Endometrial microvascular endothelial cells (primary cell): ENCODE results near the gene DBNDD2. TPM values are rescaled to one million over a fixed set of nuclear protein-coding genes. Genes with fewer than 3 reads are reported as not detected.

Experiments used
- in situ Hi-C: cut with HindIII; loops from 2 replicates; pipeline ENCODE4 v1.10.0; 2017; ENCODE audit warnings: low sequenced_read_pairs, low pct_unique_long_range_greater_than_20kb; ENCODE audit errors: inconsistent ontology term
- total RNA-seq: library from RNA; depleted of rRNA; stranded (reverse); fragments of >200 nt; gene quantifications from one replicate; pipeline ENCODE4 v1.2.3, GENCODE V29; 2015; ENCODE audit errors: inconsistent ontology term

Gene DBNDD2, protein sequence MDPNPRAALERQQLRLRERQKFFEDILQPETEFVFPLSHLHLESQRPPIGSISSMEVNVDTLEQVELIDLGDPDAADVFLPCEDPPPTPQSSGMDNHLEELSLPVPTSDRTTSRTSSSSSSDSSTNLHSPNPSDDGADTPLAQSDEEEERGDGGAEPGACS
- total RNA-seq = 13.8 TPM

DNA sequence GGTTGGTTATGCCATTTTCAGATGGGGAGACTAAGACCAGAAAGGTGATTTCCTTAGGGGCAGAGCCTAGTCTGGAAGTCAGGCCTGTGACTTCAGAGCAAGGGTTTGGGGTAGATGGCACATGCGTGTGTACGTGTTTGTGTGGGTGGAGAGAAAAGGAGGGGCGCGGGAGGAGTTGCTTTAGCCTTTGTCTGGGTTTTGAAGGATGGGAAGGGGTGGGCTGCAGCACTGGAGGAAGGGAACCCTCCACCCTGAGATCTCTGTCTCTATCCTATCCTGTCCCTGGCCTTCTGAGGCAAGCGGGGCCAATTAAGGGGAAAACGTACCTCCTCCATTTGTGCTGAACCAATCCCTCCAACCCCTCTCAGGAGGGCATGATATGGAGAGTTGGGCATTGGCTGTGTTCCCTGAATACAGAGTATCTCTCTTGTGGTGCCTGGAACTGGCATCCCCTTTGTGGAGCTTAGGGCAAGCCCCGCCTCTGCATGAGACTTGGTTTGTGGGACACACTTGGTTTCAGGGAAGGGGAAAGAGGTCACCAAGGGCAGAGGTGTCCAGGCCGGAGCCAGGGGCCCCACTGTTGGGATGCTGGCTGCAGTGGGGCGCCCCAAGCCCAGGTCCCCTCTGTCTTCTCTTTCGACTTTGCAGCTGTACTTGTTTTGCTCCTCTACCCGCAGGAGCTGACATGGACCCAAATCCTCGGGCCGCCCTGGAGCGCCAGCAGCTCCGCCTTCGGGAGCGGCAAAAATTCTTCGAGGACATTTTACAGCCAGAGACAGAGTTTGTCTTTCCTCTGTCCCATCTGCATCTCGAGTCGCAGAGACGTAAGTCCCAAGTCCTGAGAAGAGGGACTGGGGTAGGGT is at the start of gene DBNDD2:
Gene DBNDD2, plus strand, starts transcription at position 507 of the 863 bp plus-strand sequence. Its CDS starts 179 bp downstream, at position 686.
- in situ Hi-C loops = no loop called here

- in situ Hi-C loops = no loop called here
These were observed 49.1 kb upstream of the DBNDD2 start for GRCh38 chr20:45359069-45359405.

DNA sequence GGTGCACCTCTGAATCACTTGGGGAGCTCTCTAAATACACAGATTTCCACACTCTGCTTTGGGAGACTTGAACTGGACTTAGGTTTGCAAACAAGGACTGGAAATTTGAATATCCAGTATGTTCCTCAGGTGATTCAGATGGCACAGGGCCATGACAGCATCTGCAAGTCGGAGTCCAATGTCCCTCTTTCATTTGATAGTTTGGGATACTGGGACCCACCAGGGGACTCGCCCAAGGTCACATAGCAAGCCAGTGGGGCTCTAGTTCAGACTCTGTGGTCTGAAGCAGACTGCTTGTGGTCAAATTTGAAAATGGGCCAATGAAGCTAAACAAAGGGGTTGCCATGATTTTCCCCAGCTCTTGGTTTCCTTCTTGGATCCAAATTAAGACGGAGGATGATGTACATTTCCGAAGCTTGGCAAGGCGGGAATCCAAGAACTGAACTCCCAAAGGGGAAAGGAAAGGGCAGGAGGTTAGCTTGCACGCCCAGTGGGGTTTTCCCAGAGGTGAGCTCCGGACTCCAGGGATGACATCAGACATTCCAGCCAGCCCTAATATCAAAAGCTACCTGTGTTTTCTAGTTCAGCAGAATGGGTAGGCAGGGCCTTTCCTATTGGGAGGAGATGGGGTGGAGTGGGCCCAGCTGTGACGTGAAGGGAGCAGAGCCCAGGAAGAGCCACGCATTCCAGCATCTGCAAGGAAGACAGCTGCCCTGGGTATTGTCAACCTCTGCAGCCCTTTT is 48.5 kb upstream of the DBNDD2 start:
- in situ Hi-C loops = no loop called here

- in situ Hi-C loops = no loop called here
These were observed 46.3 kb upstream of the DBNDD2 start for GRCh38 chr20:45361793-45362192.

DNA sequence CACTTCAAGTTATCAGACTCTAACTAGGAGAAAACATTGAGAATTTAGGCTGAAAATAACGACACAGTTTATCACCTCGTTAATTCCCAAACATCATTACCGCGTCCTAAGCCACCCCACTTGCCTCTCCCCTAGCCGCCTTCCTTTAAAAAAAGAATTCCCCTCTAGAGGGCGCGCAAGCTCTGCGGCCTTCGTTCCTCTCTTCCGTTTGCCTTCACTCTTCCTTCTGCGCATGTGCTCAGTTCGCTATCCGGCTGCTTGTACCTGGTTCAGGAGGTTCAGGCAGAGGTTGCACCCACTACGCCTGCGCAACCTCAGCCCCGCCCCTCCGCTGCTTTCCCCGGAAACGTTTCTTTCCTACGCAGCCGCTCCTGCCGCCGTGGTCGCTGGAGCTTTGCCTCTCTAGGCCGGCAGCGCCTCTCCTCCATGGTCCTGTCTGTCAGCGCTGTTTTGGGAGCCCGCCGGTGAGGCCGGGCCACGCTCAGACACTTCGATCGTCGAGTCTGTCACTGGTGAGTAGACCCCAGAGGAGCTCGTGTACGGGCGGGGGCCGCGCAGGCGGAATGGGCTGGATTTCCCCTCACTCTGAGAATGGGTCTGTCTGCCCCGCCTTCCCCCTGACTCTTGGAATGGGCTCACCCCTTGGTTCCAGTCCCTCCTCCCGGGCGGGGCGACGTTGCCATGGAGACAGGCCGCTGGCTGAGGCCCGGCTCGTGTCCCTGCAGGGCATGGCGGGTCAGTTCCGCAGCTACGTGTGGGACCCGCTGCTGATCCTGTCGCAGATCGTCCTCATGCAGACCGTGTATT is 45.1 kb upstream of the DBNDD2 start, which contains the start of gene SYS1:
Gene SYS1, plus strand, starts transcription at position 353 of the 807 bp plus-strand sequence. Its CDS starts 376 bp downstream, at position 729.
- in situ Hi-C loops = no loop called here

GRCh38 chr20:45363611-45364492 is 44.2 kb upstream of the DBNDD2 start:
- in situ Hi-C loops = no loop called here

- in situ Hi-C loops = no loop called here
These were observed 42.6 kb upstream of the DBNDD2 start for GRCh38 chr20:45365444-45365970.

DNA sequence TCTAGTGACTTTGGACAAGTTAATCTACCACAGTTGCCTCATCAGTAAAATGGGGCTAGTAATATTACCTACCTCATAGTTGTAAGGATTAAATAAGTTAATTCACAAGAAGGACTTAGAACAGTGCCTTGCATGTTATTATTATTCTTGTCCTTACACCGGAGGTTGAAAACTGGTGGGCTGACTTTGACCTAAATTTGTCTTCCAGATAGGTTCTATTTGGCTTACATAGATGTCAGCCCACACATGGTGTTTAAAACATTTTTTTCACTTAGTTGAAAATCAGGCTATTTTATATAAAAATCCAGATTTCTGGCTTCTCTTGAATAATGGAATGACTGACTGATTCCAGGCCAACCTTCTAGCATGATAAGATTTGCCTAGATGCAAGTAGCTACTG is 41.9 kb upstream of the DBNDD2 start:
- in situ Hi-C loops = no loop called here

GRCh38 chr20:45366631-45367030 is 41.5 kb upstream of the DBNDD2 start:
- in situ Hi-C loops = no loop called here

DNA sequence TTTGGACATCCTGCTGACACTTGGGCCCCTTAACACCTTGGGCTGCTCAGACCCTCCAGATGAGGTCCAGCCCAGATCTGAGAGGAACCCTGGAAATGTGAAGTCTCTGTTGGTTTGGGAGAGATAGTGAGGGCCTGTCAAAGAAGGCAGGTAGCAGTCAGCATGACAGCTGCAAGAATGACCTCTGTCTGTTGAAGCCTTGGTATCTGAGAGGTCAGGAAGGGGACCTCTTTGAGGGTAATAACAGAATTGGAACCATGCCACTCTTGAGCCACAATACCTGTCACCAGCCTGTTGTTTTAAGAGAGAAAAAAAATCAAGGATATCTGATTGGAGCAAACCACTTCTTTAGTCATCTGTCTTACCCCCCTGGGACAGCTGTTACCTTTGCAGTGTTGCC is 41.0 kb upstream of the DBNDD2 start:
- in situ Hi-C loops = no loop called here

- in situ Hi-C loops = no loop called here
These were observed 39.7 kb upstream of the DBNDD2 start for GRCh38 chr20:45368221-45368980.

DNA sequence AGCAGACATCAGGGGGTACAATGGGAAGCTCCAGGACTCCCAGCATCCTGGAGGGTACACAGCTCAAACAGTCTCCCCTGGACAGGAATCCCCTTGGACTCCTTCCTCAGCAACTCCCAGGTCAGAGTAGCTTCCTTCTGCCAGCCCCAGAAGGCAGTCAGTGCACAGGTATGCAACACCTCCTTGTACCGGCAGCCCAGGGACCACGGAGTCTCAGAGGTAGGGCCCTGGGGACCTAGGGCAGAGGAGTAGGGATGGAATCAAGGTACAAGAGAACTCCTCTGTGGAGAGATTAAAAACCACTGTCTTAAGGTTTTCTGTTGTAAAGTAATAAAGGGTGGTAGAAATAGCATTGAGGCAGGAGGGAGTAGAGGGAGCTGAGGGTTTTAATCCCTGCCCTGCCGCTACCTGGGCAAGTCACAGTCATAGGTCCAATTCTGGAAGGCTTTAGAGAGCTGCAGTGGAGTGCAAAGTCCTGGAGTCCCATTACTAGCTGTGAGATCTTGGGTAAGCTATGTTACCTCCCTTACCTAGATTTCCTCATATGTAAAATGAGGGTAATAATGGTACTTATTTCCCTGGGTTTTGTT is 37.4 kb upstream of the DBNDD2 start:
- in situ Hi-C loops = no loop called here

- in situ Hi-C loops = no loop called here
These were observed 35.8 kb upstream of the DBNDD2 start for GRCh38 chr20:45372241-45372640.

GRCh38 chr20:45372646-45373352 is 35.3 kb upstream of the DBNDD2 start:
- in situ Hi-C loops = no loop called here

- in situ Hi-C loops = no loop called here
These were observed 34.6 kb upstream of the DBNDD2 start for GRCh38 chr20:45373353-45374100.

DNA sequence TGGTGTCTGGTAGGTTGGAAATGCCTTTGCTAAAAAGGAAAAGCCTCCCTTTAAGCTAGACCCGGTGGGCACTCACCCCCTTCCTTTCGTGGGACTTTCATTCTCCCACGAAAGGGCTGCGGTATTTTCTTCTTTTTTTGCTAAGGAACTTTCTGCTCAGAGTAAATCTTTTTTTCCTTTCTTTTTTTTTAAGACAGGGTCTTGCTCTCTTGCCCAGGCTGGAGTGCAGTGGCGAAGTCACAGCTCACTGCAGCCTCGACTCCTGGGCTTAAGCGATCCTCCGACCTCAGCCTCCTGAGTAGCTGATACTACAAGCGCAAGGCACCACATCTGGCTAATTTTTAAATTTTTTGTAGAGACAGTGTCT is 34.0 kb upstream of the DBNDD2 start:
- in situ Hi-C loops = no loop called here
